GM18511 (cell line): ENCODE results near the gene FOXL3.
"Not testable (repeated sequence)": the region's sequence is repeated elsewhere in the genome, so short reads cannot be mapped to it uniquely, and the experiment has no call there.

ENCODE experiments used
- ATAC-seq: cut with Tn5 transposase; IDR thresholded peaks from one replicate; pipeline ENCODE4 v1.9.1; 2021; ENCODE audit warnings: mild to moderate bottlenecking, moderate library complexity; ENCODE audit not compliant: unreplicated experiment

The FOXL3 gene

DNA sequence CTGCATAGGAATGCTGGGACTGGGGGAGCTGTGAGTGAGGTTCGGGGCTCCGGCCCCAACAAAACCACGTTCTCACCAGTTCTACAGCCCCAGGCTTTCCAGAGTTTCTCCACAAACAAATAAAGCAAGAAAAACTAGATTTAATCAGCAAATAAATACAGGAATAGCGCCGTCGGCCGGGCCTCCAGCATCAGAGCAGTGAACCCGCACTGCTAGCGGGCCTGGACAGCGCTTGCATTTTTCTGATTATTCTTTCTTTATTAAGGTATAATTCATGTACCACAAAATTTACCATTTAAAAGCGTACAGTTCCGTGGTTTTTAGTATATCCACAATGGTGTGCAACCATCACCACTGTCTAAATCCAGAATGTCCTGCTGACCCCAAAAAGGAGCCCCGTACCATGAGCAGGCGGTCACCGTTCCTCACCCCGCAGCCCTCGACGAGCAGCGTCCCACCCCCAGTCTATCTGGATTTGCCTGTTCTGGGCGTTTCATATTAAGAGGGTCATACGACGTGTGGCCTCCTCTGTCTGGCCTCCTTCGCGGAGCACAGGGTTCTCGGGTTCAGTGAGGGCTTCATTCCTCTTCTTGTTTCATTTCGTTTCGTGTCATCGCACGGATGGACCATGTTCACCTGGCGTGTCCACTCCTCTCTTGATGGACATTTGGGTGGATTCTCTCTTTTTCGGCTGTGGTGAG lies 35.5 kb upstream of the FOXL3 start:
- ATAC-seq, result no peak

DNA sequence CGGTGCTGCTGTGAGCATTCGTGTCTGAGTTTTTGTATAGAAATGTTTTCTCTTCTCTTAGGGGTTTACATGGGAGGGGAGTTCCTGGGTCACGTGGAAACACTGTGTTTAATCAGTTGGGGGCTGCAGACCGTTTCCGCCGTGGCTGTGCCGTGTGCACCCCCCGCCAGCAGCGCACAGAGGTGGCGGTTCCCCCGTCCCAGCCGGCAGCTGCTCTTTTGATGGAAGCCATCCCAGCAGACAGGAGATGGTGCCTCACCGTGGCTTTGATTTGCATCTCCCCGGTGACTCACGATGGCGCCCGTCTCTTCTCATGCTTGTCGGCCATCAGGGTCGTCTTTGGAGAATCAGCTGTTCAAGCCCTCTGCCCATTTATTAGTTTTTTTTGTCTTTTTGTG lies 34.9 kb upstream of the FOXL3 start:
- no peak for ATAC-seq

- ATAC-seq, result no peak
Observed at GRCh38 chr7:255721-256361, 34.1 kb upstream of the FOXL3 start.

DNA sequence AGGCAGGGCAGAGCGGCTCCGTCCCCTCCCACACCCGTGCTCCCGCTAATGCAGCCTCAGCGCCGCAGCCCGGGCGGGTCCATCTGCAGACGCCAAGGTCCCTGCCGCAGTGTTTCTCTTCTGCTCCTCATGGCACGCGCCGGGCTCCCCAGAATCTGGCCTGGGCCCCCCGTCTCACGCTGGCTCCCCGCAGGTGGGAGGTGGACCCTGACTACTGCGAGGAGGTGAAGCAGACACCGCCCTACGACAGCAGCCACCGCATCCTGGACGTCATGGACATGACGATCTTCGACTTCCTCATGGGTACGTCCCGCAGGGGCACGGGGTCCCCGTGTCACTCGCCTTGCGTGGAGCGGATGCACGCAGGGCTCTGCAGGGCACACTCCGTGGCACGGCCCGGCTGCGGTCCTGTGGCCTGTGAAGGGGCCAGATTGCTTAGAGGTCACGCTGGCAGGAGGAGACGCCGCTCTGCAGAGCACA lies 33.5 kb upstream of the FOXL3 start:
- no peak for ATAC-seq

- no peak for ATAC-seq
Observed at GRCh38 chr7:256981-257646, 32.9 kb upstream of the FOXL3 start.

DNA sequence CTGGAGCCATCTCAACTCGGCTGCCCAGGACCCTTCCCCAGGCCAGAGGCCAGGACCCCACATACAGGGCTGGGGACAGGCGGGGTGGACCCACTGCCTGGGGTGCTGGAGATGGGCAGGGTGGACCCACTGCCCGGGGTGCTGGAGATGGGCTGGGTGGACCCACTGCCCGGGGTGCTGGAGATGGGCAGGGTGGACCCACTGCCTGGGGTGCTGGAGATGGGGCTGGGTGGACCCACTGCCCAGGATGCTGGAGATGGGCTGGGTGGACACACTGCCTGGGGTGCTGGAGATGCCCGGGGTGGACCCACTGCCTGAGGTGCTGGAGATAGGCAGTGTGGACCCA lies 32.4 kb upstream of the FOXL3 start:
- ATAC-seq, result no peak

- no peak for ATAC-seq
Observed at GRCh38 chr7:258476-259190, 31.3 kb upstream of the FOXL3 start.

GRCh38 chr7:259191-259505 lies 30.8 kb upstream of the FOXL3 start:
- ATAC-seq, result no peak

DNA sequence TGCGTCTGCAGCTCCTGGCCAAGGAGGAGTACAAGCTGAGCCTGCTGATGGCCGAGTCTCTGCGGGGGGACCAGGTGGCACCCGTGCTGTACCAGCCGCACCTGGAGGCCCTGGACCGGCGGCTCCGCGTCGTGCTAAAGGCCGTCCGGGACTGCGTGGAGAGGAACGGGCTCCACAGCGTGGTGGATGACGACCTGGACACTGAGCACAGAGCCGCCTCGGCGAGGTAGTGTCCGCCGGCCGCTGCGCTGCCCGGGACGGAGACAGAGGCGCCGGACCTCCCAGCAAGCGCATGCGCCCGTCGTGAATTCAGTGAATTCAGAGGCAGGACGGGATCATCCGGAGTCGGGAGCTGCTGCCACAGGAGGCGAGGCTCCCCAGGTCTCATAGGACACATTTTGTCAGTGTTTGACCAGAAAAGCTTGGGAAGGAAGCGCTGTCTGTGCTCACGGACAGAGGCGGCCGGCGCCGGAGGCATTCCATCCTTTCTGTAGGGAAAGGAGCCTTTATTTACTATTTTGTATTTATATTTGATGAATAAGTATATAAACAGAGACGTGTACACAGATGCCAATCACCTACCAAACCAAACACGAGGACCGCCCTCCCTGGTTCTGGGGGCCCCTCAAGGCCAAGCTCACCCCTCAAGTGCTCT lies 30.1 kb upstream of the FOXL3 start:
- ATAC-seq, result no peak

DNA sequence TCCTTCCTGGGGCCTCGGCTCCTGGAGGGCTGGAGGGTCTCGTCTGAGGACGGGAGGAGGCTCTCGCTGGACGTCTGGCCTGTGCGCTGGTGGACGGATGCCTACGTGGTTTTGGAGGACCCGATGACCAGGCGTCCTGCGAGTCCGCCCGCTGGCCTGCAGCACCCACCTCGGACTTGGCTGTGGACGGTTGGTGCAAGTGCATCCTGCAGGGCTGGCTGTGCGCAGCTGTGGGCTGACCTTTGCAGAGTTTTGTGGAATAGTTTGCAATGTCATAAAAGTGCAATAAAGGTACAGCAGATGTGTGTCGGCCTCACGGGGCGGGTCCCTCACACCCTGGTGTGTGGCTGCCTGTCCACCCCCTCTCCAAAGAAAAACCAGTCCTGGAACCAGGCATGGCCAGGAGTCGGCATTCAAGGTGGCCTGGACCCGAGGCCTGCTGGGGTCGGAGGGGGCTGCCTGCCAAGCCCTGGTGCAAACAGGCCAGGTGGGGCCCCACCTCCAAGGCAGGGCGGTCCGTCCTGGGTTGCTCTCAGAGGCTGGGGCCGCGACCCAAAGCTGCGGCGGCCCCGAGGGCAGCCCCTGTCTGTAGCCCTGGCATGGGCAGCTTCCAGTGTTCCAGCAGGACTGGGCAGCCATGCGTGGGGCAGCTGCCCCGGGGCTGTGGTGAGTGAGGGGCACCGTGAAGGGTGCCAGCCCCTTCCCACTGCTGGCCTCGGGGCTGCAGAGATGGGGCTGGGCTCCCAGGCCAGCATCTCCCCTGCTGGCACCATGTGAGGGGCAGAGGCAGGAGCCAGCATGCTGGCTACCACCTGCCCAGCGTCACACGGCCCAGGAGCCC lies 29.3 kb upstream of the FOXL3 start:
- no peak for ATAC-seq

DNA sequence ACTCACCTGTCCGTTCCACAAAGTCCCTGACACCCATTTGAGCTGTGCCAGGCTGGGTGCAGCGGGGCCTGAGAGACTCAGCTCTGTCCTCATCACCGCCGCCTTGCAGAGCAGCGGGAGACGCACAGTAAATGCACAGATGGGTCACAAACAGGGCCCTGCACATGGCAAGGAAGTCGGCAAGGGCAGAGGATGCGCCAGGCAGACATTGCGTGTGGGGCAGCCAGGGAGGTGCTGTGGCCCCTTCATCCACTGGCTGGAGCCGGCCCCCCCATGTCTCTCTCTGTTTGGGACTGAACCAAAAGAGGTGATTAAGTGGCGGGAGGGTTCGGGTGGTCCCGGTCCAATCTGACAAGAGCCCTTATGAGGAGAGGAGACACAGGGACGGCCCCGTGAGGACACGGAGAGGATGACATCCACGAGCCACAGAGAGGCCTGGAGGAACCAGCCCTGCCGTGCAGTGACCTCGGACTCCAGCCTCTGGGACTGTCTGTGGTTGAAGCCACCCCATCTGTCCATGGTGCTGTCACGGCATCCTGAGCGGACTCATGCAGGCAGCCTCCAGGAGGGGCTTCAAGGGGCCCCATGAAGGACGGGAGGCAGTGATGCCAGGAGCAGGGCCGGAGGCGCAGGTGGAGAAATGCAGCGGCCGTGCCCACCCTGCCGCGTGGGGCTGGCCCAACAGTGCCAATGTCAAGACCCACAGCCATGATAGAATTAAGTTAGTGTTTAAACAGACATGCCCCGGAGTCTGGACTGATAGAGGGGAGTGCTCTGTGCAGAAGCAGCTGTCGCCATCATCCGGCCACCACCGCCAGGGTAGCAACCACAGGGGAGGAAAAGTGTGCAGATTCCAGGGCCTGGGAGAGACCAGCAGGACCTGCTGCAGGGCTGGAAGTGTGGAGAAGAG lies 28.4 kb upstream of the FOXL3 start:
- no peak for ATAC-seq

DNA sequence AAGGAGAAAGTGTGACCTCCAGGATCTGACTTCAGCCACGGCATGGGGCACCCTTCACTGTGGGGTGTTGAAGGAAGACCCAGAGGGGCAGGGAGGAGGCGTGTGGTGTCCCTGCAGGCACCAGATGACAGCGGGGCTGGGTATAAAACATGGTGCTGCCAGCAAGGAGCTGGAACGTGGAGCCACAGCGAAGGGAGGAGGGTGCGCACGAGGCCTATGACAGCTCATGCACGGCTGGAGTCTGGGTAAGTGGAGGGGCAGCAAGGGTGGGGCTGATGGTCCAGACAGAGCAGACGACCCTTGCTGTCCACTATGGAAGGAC lies 27.8 kb upstream of the FOXL3 start:
- ATAC-seq, result no peak

DNA sequence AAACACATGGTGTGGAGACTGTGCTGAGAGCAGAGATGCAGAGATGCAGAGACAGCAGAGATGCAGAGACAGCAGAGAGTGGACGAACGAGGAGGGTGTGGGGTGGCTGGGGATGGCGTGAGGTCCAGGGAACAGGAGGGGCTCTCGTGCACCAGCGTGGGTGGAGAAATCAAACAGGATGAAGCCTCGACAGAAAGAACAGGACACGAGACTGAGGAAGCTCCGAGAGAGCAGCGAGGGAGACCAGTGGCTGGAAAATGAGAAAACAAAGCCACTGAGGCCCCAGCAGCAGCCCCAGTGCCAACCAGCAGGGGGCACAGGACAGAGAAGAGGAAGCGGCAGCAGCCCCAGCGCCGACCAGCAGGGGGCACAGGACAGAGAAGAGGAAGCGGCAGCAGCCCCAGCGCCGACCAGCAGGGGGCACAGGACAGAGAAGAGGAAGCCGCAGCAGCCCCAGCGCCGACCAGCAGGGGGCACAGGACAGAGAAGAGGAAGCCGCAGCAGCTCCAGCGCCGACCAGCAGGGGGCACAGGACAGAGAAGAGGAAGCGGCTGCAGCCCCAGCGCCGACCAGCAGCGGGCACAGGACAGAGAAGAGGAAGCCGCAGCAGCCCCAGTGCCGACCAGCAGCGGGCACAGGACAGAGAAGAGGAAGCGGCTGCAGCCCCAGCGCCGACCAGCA lies 27.2 kb upstream of the FOXL3 start:
- ATAC-seq, result not testable (repeated sequence)

- ATAC-seq, result peak; percentile 59
Observed at GRCh38 chr7:263483-264351, 26.3 kb upstream of the FOXL3 start.

DNA sequence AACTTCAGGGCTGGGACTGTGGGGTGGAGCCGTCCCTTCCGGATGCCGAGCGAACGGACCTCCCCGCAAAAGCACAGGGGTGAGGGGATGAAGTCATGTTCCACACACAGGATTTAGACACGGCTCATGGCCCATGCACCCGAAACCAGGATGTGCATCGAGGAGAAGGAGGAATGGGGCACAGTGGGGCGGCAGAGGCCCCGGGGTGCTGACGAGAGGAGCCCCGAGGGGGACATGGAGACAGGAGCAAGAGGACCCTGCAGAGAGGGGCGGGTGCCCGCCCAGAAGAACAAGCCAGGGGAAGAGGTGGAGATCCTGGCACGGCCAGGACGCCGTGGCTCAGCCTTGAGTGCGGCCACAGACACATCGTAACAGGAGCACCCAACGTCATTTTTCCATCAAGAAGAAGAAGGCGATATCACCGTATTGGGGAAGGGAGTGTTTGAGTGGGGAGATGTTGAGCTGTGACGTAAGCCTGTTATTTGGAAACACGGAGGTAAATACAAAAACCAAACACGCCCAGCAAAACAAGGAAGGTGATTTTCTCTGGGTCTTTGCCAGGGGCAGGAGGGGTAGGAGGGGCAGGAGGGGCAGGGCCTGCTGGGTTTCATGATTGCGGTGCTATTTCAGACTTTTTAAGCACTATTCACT lies 25.3 kb upstream of the FOXL3 start:
- no peak for ATAC-seq

- no peak for ATAC-seq
Observed at GRCh38 chr7:265192-265997, 24.6 kb upstream of the FOXL3 start.
